ENCODE measurements around the gene AP3B1. TPM values are rescaled to one million over a fixed set of nuclear protein-coding genes. Genes with fewer than 3 reads are reported as not detected.
A peak's percentile ranks its signal among the peaks of the same experiment; 100 is the strongest.
"Not testable (repeated sequence)": the region's sequence is repeated elsewhere in the genome, so short reads cannot be mapped to it uniquely, and the experiment has no call there.

Gene AP3B1
- polyA plus RNA-seq, 1 experiment = 67.0 TPM

DNA sequence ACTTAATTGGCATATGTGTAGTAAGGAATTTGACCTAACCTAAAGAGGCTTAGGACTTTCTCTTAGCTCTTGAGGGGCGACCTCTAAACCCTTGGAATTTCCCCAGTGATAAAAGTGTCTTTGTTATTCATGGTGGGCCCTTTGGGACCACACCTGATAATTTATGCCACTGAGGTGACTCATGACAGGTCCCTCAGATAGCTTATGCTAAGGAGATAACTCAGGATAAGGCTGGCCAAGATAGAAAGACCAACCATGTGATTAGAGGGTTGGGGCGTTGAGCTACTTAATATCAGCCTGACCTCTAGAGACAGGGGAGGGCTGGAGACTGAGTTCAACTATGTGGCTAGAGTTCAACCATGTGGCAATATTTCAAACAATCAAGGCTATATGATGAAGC is 218.1 kb downstream of the AP3B1 start:
- no peaks in the 10 kb centered on the region for H3K27me3 ChIP-seq (ENCODE audit: control insufficient read depth, insufficient read depth, low read length)
- DNase-seq (ENCODE audit: low read depth, low spot score) = no peak
- H3K27ac ChIP-seq (ENCODE audit: low read depth, low read length) = no peak overlapping the region
- TF ChIP-seq, protein P1, sequence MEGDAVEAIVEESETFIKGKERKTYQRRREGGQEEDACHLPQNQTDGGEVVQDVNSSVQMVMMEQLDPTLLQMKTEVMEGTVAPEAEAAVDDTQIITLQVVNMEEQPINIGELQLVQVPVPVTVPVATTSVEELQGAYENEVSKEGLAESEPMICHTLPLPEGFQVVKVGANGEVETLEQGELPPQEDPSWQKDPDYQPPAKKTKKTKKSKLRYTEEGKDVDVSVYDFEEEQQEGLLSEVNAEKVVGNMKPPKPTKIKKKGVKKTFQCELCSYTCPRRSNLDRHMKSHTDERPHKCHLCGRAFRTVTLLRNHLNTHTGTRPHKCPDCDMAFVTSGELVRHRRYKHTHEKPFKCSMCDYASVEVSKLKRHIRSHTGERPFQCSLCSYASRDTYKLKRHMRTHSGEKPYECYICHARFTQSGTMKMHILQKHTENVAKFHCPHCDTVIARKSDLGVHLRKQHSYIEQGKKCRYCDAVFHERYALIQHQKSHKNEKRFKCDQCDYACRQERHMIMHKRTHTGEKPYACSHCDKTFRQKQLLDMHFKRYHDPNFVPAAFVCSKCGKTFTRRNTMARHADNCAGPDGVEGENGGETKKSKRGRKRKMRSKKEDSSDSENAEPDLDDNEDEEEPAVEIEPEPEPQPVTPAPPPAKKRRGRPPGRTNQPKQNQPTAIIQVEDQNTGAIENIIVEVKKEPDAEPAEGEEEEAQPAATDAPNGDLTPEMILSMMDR (IDR thresholded peaks at IDR 0.05; ENCODE audit: low read depth, low read length) = no peak
- CTCF ChIA-PET = interaction anchor here (0.6 kb wide), 1 partner anchor 932 kb away, joined by 3 read pairs; no protein-coding TSS in a partner anchor
- POLR2A ChIA-PET = interaction anchor here (0.6 kb wide), 1 partner anchor 146 kb away, joined by 6 read pairs; no protein-coding TSS in a partner anchor
- H3K4me3 ChIP-seq (ENCODE audit: low read depth, low read length) = no peak overlapping the region
- H3K9me3 ChIP-seq (ENCODE audit: control insufficient read depth, insufficient read depth, low read length) = no peaks in the 10 kb centered on the region

- POLR2A ChIA-PET = no interaction called here
- DNase-seq (ENCODE audit: low read depth, low spot score) = no peak
- Histone ChIP-seq H3K27ac (ENCODE audit: low read depth, low read length) (no peak overlapping the region), H3K9me3 (ENCODE audit: control insufficient read depth, insufficient read depth, low read length) (no peaks in the 10 kb centered on the region), H3K4me3 (ENCODE audit: low read depth, low read length) (no peak overlapping the region), H3K27me3 (ENCODE audit: control insufficient read depth, insufficient read depth, low read length) (no peaks in the 10 kb centered on the region)
- CTCF ChIA-PET = no interaction called here
- TF ChIP-seq, protein P1 (IDR thresholded peaks at IDR 0.05; ENCODE audit: low read depth, low read length) = no peak
Measured at GRCh38 chr5:78075301-78075700, 219.2 kb downstream of the AP3B1 start.

- H3K9me3 ChIP-seq (ENCODE audit: control insufficient read depth, insufficient read depth, low read length); CTCF ChIA-PET; H3K27me3 ChIP-seq (ENCODE audit: control insufficient read depth, insufficient read depth, low read length); H3K27ac ChIP-seq (ENCODE audit: low read depth, low read length); H3K4me3 ChIP-seq (ENCODE audit: low read depth, low read length); POLR2A ChIA-PET; DNase-seq (ENCODE audit: low read depth, low spot score): not testable (repeated sequence)
Measured at GRCh38 chr5:78070691-78071090, 223.8 kb downstream of the AP3B1 start.

- H3K27me3 ChIP-seq (ENCODE audit: control insufficient read depth, insufficient read depth, low read length); DNase-seq (ENCODE audit: low read depth, low spot score); CTCF ChIA-PET; H3K4me3 ChIP-seq (ENCODE audit: low read depth, low read length); H3K27ac ChIP-seq (ENCODE audit: low read depth, low read length); H3K9me3 ChIP-seq (ENCODE audit: control insufficient read depth, insufficient read depth, low read length): not testable (repeated sequence)
- POLR2A ChIA-PET = interaction anchor here (0.7 kb wide), 1 partner anchor 1381 kb away, joined by 4 read pairs; no protein-coding TSS in a partner anchor
Measured at GRCh38 chr5:78067581-78067980, 226.9 kb downstream of the AP3B1 start.

- H3K27ac ChIP-seq (ENCODE audit: low read depth, low read length); DNase-seq (ENCODE audit: low read depth, low spot score); POLR2A ChIA-PET; CTCF ChIA-PET; H3K27me3 ChIP-seq (ENCODE audit: control insufficient read depth, insufficient read depth, low read length); H3K4me3 ChIP-seq (ENCODE audit: low read depth, low read length); H3K9me3 ChIP-seq (ENCODE audit: control insufficient read depth, insufficient read depth, low read length): not testable (repeated sequence)
Measured at GRCh38 chr5:78066722-78067121, 227.8 kb downstream of the AP3B1 start.

- no peak overlapping the region for H3K4me3 ChIP-seq (ENCODE audit: low read depth, low read length)
- ChIA-PET POLR2A (no interaction called here), CTCF (interaction anchor here (0.6 kb wide), 1 partner anchor 44 kb away, joined by 4 read pairs; no protein-coding TSS in a partner anchor)
- H3K27me3 ChIP-seq (ENCODE audit: control insufficient read depth, insufficient read depth, low read length) = no peaks in the 10 kb centered on the region
- peaks cover 3% of the 10 kb centered on the region for H3K9me3 ChIP-seq (ENCODE audit: control insufficient read depth, insufficient read depth, low read length)
- DNase-seq (ENCODE audit: low read depth, low spot score) = no peak
- no peak overlapping the region for H3K27ac ChIP-seq (ENCODE audit: low read depth, low read length)
- TF ChIP-seq, protein P1 (IDR thresholded peaks at IDR 0.05; ENCODE audit: low read depth, low read length) = 0 out of 2 replicates have a peak, but pooled peaks have one; percentile 3
Measured at GRCh38 chr5:78065663-78066062, 228.8 kb downstream of the AP3B1 start.

Data from AG04450 (cell line).